Psoas muscle (tissue), 8 donors: ENCODE data around the gene NEK10. TPM values are rescaled to one million over a fixed set of nuclear protein-coding genes. Genes with fewer than 3 reads are reported as not detected.

Experiments used
- ATAC-seq, 4 donors: fragments of 200-7000 bp; cut with Tn5 transposase; one replicate each; pipeline ENCODE4 v1.9.1; 2020; ENCODE audit warnings: moderate library complexity in 3 of 4, mild to moderate bottlenecking in 2 of 4
- DNase-seq, 2 donors: peaks; one replicate each; pipeline ENCODE4 v3.0.0-alpha.2; 2020
- H3K27ac ChIP-seq: fragments of 200-600 bp; one replicate; pipeline ENCODE4 v1.8.0; 2022
- H3K27me3 ChIP-seq, 3 donors: fragments of 200-600 bp in 1 of 3; one replicate each; pipeline versions ENCODE4 v1.6.1 to v1.8.0; 2013 to 2022; ENCODE audit warnings: low read length in 2 of 3, mild to moderate bottlenecking in 2 of 3, moderate library complexity in 1 of 3; ENCODE audit not compliant: insufficient read depth in 3 of 3
- H3K36me3 ChIP-seq, 2 donors: fragments of 200-600 bp in 1 of 2; one replicate each; pipeline versions ENCODE4 v1.6.1 to v1.8.0; 2013 to 2022; ENCODE audit warnings: low read depth in 1 of 2, mild to moderate bottlenecking in 1 of 2, moderate library complexity in 1 of 2; ENCODE audit not compliant: insufficient read depth in 1 of 2
- H3K4me1 ChIP-seq: fragments of 200-600 bp; one replicate; pipeline ENCODE4 v1.8.0; 2022
- H3K4me3 ChIP-seq: fragments of 200-600 bp; one replicate; pipeline ENCODE4 v1.8.0; 2022; ENCODE audit warnings: mild to moderate bottlenecking
- H3K9me3 ChIP-seq: fragments of 200-600 bp; one replicate; pipeline ENCODE4 v1.8.0; 2022
- CTCF ChIP-seq: fragments of 200-600 bp; IDR thresholded peaks from one replicate; pipeline ENCODE4 v1.8.0; 2022; ENCODE audit warnings: antibody characterized with exemption
- WGBS, 3 donors: extraction: QIAGEN DNeasy Blood & Tissue Kit; methylation state at CpG; one replicate each; pipeline versions ENCODE4 v1.1.6 to v1.1.7; 2013; 5-methylcytosine and 5-hydroxymethylcytosine counted together
- intact Hi-C, 2 donors: fragments of 100-400 bp; cut with DNase I; formaldehyde crosslinking; loops; one replicate each; pipeline versions ENCODE4 v1.11.0 to v1.14.2; 2022
- polyA plus RNA-seq, 3 donors: library from polyadenylated mRNA; stranded (reverse); fragments of 200-250 nt; gene quantifications; one replicate each; pipeline ENCODE4 v1.2.3, GENCODE V29; 2013
- total RNA-seq, 4 donors: library from RNA; stranded (reverse); fragmentation: NEBNext Ultra II Directional in 2 of 4; extraction: Animal tissue kit (Norgen Biotek cat#: 25700) in 2 of 4; gene quantifications; one replicate each; pipeline versions ENCODE4 v1.2.1 to v1.2.4, GENCODE V29; 2021 to 2023
- donor health status: healthy with polysubstance abuse.
- donor health status: DM: no; HTN: no; CAD: no; lungs with moderate emphysema.
- donor health status: Bipolar disorder and iron deficiency.
- donor health status: healthy.
- donor health status: DM: yes; HTN: yes; CAD: no.
- donor health status: DM: no; HTN: no; CAD: no.
- donor health status: DM: no; HTN: no; CAD: no.
- donor health status: DM: yes; HTN: yes; CAD: no.

The NEK10 gene
- total and polyA plus RNA-seq, 7 donors: 0.44 to 16.6 (median 5.0) TPM

DNA sequence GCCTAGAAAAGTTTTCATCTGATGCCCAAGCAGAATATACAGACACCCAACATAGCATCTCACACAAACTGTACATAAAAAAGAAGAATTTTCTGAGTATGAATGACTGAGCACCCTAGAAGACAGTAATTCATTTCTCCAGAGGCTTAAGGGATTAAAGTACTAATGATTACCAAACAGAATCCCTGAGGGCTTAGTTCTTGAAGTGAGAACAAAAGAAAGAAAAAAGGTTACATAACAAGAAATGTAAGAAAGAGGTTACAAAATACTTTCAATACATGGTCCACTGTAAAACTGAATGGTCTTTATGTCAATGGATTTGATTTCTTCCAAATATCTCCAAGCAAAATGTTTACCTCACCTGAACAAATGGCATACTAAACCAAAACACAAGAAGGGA, 9.1 kb upstream of the NEK10 start:
- DNase-seq (no peak), ATAC-seq (no peak)
- peaks cover 12% of the 10 kb centered on the region for H3K4me1 ChIP-seq
- H3K4me3 ChIP-seq: no peak overlapping the region
- TF ChIP-seq CTCF: no peak
- H3K36me3 ChIP-seq: peaks cover 0 to 32% of the 10 kb centered on the region in 2 donors
- no peak overlapping the region for H3K27ac ChIP-seq
- no peaks in the 10 kb centered on the region for H3K9me3 ChIP-seq
- intact Hi-C loops: no loop called here
- H3K27me3 ChIP-seq: no peaks in the 10 kb centered on the region

GRCh38 chr3:27376109-27376772, 7.1 kb upstream of the NEK10 start:
- no peaks in the 10 kb centered on the region for H3K27me3 ChIP-seq
- WGBS, 3 donors: 88 to 97% (median 93%) methylated on average over 6 of the region's 6 CpGs
- H3K4me3 ChIP-seq: no peak overlapping the region
- H3K27ac ChIP-seq: no peak overlapping the region
- peaks cover 12% of the 10 kb centered on the region for H3K4me1 ChIP-seq
- peaks cover 0 to 17% of the 10 kb centered on the region in 2 donors for H3K36me3 ChIP-seq
- H3K9me3 ChIP-seq: no peaks in the 10 kb centered on the region
- no peak for TF ChIP-seq CTCF
- DNase-seq (no peak), ATAC-seq (no peak)
- intact Hi-C loops: no loop called here

DNA sequence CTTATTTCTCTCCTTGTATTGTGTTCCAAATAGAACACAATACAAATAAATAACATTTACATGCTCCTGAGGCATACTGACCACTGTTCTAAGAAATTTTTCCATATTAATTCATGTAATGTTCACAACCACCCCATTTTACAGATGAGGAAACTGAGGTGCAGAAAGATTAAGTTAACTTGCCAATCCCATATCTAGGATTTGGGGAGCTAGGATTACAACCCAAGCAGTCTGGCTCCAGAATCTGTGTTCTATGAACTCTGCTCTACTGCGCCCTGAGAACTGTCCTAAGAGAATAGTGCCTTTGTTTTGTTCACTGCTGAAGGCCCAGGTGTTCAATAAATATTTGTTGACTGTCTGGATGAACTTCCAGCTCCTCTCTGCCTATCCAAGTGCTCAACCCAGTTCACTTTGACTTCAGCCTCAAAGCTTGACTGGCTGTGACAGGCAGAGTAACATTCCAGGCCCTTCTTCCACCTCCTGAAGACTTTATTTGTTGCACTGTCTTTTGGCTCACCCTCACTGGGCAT, 3.1 kb downstream of the NEK10 start:
- 93 to 100% (median 96%) methylated on average over 1 of the region's 1 CpG for WGBS, 3 donors
- H3K9me3 ChIP-seq: no peaks in the 10 kb centered on the region
- H3K36me3 ChIP-seq: no peaks in the 10 kb centered on the region
- no peak for TF ChIP-seq CTCF
- no peaks in the 10 kb centered on the region for H3K4me1 ChIP-seq
- H3K27ac ChIP-seq: no peak overlapping the region
- no peaks in the 10 kb centered on the region for H3K27me3 ChIP-seq
- ATAC-seq (no peak), DNase-seq (no peak)
- no peak overlapping the region for H3K4me3 ChIP-seq
- intact Hi-C loops: no loop called here

GRCh38 chr3:27360113-27361078, 8.8 kb downstream of the NEK10 start:
- Histone ChIP-seq H3K27ac (no peak overlapping the region), H3K4me1 (no peaks in the 10 kb centered on the region), H3K36me3 (no peaks in the 10 kb centered on the region), H3K4me3 (no peak overlapping the region), H3K9me3 (no peaks in the 10 kb centered on the region), H3K27me3 (no peaks in the 10 kb centered on the region)
- no peak for ATAC-seq
- DNase-seq: no peak
- intact Hi-C loops: loop anchor here in 1 of 2 donors (5.0 kb wide), 2 partner anchors 48 to 67 kb away; no protein-coding TSS in a partner anchor
- WGBS, 3 donors: 63 to 71% (median 66%) methylated on average over 7 of the region's 7 CpGs
- no peak for TF ChIP-seq CTCF
